Measurements from ENCODE around the gene RPL36.

RPL36 gene

GRCh38 chr19:5677136-5677535 is 13.0 kb upstream of the RPL36 start:
- H3F3A ChIP-seq (ENCODE audit: insufficient read depth, low read length): no peaks in the 10 kb centered on the region
- H3K9me2 ChIP-seq (replicated peaks; ENCODE audit: insufficient read depth, low read length): no peaks in the 10 kb centered on the region
- H3K9ac ChIP-seq (ENCODE audit: low read length): no peak overlapping the region
- H4K20me1 ChIP-seq (ENCODE audit: insufficient read depth, low read length): no peaks in the 10 kb centered on the region
- H3K27me3 ChIP-seq (replicated peaks; ENCODE audit: insufficient read depth, low read length): peaks cover 6% of the 10 kb centered on the region
- no peak overlapping the region for H3K4me3 ChIP-seq (ENCODE audit: low read length)
- H3K27ac ChIP-seq (ENCODE audit: low read length): no peak overlapping the region
- no peaks in the 10 kb centered on the region for H3K36me3 ChIP-seq (replicated peaks; ENCODE audit: insufficient read depth, low read length)
- TF ChIP-seq EZH2 (optimal IDR thresholded peaks at IDR 0.05; ENCODE audit: low read depth, low read length): no peak
- no peak for TF ChIP-seq CTCF (IDR thresholded peaks at IDR 0.05; ENCODE audit: low read length)
- TF ChIP-seq EZH2phosphoT487 (IDR thresholded peaks at IDR 0.05; ENCODE audit: low read length): no peak
- peaks cover 13% of the 10 kb centered on the region for H3K79me2 ChIP-seq (ENCODE audit: low read length)
- H3K4me1 ChIP-seq (ENCODE audit: low read length): peaks cover 7% of the 10 kb centered on the region
- H3K9me3 ChIP-seq (replicated peaks; ENCODE audit: insufficient read depth, low read length): no peaks in the 10 kb centered on the region
- H2AFZ ChIP-seq (ENCODE audit: low read length): no peak overlapping the region
- no peak overlapping the region for H3K4me2 ChIP-seq (ENCODE audit: low read depth, low read length)
- DNase-seq: no peak

- no peak overlapping the region for H3K4me3 ChIP-seq (ENCODE audit: low read length)
- peaks cover 7% of the 10 kb centered on the region for H3K4me1 ChIP-seq (ENCODE audit: low read length)
- H4K20me1 ChIP-seq (ENCODE audit: insufficient read depth, low read length): no peaks in the 10 kb centered on the region
- no peaks in the 10 kb centered on the region for H3K36me3 ChIP-seq (replicated peaks; ENCODE audit: insufficient read depth, low read length)
- DNase-seq: no peak
- H3F3A ChIP-seq (ENCODE audit: insufficient read depth, low read length): no peaks in the 10 kb centered on the region
- H3K9me3 ChIP-seq (replicated peaks; ENCODE audit: insufficient read depth, low read length): no peaks in the 10 kb centered on the region
- no peak overlapping the region for H3K27ac ChIP-seq (ENCODE audit: low read length)
- H3K79me2 ChIP-seq (ENCODE audit: low read length): peaks cover 13% of the 10 kb centered on the region
- peaks cover 10% of the 10 kb centered on the region for H3K27me3 ChIP-seq (replicated peaks; ENCODE audit: insufficient read depth, low read length)
- no peaks in the 10 kb centered on the region for H3K9me2 ChIP-seq (replicated peaks; ENCODE audit: insufficient read depth, low read length)
- H3K4me2 ChIP-seq (ENCODE audit: low read depth, low read length): no peak overlapping the region
- TF ChIP-seq CTCF (IDR thresholded peaks at IDR 0.05; ENCODE audit: low read length): no peak
- TF ChIP-seq EZH2phosphoT487 (IDR thresholded peaks at IDR 0.05; ENCODE audit: low read length): no peak
- no peak for TF ChIP-seq EZH2 (optimal IDR thresholded peaks at IDR 0.05; ENCODE audit: low read depth, low read length)
- no peak overlapping the region for H2AFZ ChIP-seq (ENCODE audit: low read length)
- H3K9ac ChIP-seq (ENCODE audit: low read length): no peak overlapping the region
These were observed 12.5 kb upstream of the RPL36 start for GRCh38 chr19:5677580-5677979.

- Histone ChIP-seq H3K9me2 (replicated peaks; ENCODE audit: insufficient read depth, low read length) (no peaks in the 10 kb centered on the region), H3K9ac (ENCODE audit: low read length) (no peak overlapping the region), H3K27me3 (replicated peaks; ENCODE audit: insufficient read depth, low read length) (peaks cover 12% of the 10 kb centered on the region), H3F3A (ENCODE audit: insufficient read depth, low read length) (no peaks in the 10 kb centered on the region), H3K9me3 (replicated peaks; ENCODE audit: insufficient read depth, low read length) (no peaks in the 10 kb centered on the region), H2AFZ (ENCODE audit: low read length) (no peak overlapping the region), H3K4me2 (ENCODE audit: low read depth, low read length) (no peak overlapping the region), H3K4me3 (ENCODE audit: low read length) (no peak overlapping the region), H3K27ac (ENCODE audit: low read length) (no peak overlapping the region), H3K36me3 (replicated peaks; ENCODE audit: insufficient read depth, low read length) (no peaks in the 10 kb centered on the region), H3K4me1 (ENCODE audit: low read length) (peaks cover 7% of the 10 kb centered on the region), H3K79me2 (ENCODE audit: low read length) (peaks cover 13% of the 10 kb centered on the region), H4K20me1 (ENCODE audit: insufficient read depth, low read length) (no peaks in the 10 kb centered on the region)
- TF ChIP-seq EZH2 (optimal IDR thresholded peaks at IDR 0.05; ENCODE audit: low read depth, low read length) (no peak), CTCF (IDR thresholded peaks at IDR 0.05; ENCODE audit: low read length) (no peak), EZH2phosphoT487 (IDR thresholded peaks at IDR 0.05; ENCODE audit: low read length) (no peak)
- no peak for DNase-seq
These were observed 11.9 kb upstream of the RPL36 start for GRCh38 chr19:5678071-5678718.
